ENCODE measurements around the gene CCT4.
A peak's percentile ranks its signal among the peaks of the same experiment; 100 is the strongest.
"Not testable (repeated sequence)": the region's sequence is repeated elsewhere in the genome, so short reads cannot be mapped to it uniquely, and the experiment has no call there.

The CCT4 gene

DNA sequence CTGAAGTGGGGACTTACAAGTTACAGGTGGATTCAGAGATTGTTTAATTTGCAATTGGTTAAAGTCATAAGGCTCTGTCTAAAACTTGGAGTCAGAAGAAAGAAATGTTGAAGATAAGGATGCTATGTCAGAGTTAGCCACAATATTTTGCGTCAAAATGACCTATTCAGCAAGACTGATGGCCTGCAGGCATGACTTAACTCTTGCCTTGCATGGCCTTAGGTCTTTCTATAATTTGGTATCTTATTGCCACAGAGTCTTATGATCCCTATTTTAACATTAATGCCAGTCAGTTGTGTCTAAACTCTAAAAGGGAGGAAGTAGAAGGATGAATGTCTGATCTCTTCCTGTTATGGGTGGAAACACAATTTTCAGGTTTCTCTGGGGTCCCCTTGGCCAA is 11.8 kb upstream of the CCT4 start:
- no peak for ATAC-seq (ENCODE audit: low read depth)
- TF ChIP-seq, protein P1, sequence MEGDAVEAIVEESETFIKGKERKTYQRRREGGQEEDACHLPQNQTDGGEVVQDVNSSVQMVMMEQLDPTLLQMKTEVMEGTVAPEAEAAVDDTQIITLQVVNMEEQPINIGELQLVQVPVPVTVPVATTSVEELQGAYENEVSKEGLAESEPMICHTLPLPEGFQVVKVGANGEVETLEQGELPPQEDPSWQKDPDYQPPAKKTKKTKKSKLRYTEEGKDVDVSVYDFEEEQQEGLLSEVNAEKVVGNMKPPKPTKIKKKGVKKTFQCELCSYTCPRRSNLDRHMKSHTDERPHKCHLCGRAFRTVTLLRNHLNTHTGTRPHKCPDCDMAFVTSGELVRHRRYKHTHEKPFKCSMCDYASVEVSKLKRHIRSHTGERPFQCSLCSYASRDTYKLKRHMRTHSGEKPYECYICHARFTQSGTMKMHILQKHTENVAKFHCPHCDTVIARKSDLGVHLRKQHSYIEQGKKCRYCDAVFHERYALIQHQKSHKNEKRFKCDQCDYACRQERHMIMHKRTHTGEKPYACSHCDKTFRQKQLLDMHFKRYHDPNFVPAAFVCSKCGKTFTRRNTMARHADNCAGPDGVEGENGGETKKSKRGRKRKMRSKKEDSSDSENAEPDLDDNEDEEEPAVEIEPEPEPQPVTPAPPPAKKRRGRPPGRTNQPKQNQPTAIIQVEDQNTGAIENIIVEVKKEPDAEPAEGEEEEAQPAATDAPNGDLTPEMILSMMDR (IDR thresholded peaks at IDR 0.05; ENCODE audit: poor library complexity, severe bottlenecking), result no peak
- Histone ChIP-seq H3K27ac (ENCODE audit: poor library complexity, severe bottlenecking) (no peak overlapping the region), H3K27me3 (ENCODE audit: insufficient read depth, poor library complexity, severe bottlenecking) (no peaks in the 10 kb centered on the region), H3K9me3 (ENCODE audit: severe bottlenecking) (no peaks in the 10 kb centered on the region), H3K4me1 (ENCODE audit: insufficient read depth, poor library complexity, severe bottlenecking) (no peaks in the 10 kb centered on the region), H3K36me3 (ENCODE audit: low read depth) (no peaks in the 10 kb centered on the region), H3K4me3 (ENCODE audit: severe bottlenecking) (no peak overlapping the region)
- DNase-seq (ENCODE audit: low spot score), result no peak

DNA sequence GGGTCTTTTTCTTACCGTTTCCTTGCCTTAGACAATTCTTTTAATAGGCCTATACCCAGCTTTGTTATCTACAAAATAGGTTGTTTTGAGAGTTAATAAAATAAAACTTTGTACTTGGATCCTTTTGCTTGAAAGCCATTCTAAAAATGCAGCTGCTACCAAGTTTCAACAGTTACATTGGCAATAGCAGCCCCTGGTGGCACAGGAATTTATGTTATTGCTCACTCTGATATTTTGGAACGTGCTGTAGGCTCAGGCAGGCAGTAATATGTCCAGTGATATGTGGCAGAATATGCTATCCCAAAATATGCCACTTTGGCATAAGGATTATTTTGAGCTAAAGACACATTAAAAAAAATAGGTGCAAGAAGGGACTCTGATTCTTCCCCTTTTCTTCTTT is 10.4 kb upstream of the CCT4 start:
- Histone ChIP-seq H3K36me3 (ENCODE audit: low read depth) (no peaks in the 10 kb centered on the region), H3K4me3 (ENCODE audit: severe bottlenecking) (no peak overlapping the region), H3K27ac (ENCODE audit: poor library complexity, severe bottlenecking) (no peak overlapping the region), H3K27me3 (ENCODE audit: insufficient read depth, poor library complexity, severe bottlenecking) (no peaks in the 10 kb centered on the region), H3K4me1 (ENCODE audit: insufficient read depth, poor library complexity, severe bottlenecking) (no peaks in the 10 kb centered on the region), H3K9me3 (ENCODE audit: severe bottlenecking) (no peaks in the 10 kb centered on the region)
- TF ChIP-seq, protein P1 (IDR thresholded peaks at IDR 0.05; ENCODE audit: poor library complexity, severe bottlenecking), result peak; percentile 63
- no peak for DNase-seq (ENCODE audit: low spot score)
- peak; percentile 42; the same call in 1 of the 3 replicates for ATAC-seq (ENCODE audit: low read depth)

DNA sequence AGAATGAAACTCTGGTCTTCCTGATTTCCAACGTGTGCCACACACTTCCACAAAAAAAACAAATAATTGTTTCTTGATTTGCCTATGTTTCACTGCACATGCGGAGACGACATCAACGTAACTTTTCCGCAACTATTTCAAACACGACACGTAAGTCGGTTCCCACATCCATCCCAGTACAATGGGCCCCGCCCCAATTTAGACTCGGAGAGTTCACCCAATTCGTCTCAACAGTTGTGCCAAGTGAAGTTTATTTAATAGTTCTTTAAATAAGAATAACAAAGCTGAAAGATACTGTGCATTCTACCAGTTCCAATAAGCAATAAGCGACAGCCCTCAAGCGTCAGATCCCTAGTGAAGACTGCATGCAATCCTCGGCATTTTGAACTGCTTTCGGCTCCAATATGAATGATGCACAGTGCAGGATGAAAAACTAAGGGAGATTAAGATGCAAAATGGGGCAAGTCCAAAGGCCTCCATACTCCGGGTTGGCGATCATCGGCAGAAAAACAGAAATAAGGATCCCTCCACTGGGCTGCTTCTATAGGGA is 664 bp downstream of the CCT4 start:
- Histone ChIP-seq H3K9me3 (ENCODE audit: severe bottlenecking) (no peaks in the 10 kb centered on the region), H3K27me3 (ENCODE audit: insufficient read depth, poor library complexity, severe bottlenecking) (no peaks in the 10 kb centered on the region), H3K36me3 (ENCODE audit: low read depth) (peaks cover 49% of the 10 kb centered on the region), H3K27ac (ENCODE audit: poor library complexity, severe bottlenecking) (peak overlapping the region; percentile 78), H3K4me1 (ENCODE audit: insufficient read depth, poor library complexity, severe bottlenecking) (no peaks in the 10 kb centered on the region), H3K4me3 (ENCODE audit: severe bottlenecking) (peak overlapping the region; percentile 76)
- no peak for DNase-seq (ENCODE audit: low spot score)
- ATAC-seq (ENCODE audit: low read depth), result peak; percentile 25
- TF ChIP-seq, protein P1 (IDR thresholded peaks at IDR 0.05; ENCODE audit: poor library complexity, severe bottlenecking), result no peak

DNA sequence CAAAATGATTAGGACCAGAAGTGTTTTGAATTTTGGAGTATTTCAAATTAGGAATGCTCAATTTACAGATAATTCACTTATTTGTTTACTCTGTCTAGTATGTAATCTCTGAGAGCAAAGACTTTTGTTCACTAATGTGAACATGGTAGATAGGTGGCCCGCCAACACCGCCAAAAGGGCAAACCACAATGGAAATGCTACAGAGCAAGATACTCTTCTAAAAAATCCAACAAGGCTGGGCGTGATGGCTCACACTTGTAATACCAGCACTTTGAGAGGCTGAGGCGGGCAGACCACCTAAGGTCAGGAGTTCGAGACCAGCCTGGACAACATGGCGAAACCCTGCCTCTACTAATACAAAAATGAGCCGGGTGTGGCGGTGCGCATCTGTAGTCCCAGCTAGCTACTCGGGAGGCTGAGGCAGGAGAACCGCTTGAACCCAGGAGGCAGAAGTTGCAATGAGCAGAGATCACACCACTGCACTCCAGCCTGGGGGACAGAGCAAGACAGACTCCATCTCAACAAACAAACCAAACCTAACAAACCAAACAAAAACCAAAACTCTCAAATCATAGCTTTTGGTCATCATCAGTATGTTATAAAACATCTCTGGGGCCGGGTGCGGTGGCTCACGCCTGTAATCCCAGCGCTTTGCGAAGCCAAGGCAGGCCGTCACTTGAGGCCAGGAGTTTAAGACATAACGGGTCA is 2.4 kb downstream of the CCT4 start:
- Histone ChIP-seq H3K4me3 (ENCODE audit: severe bottlenecking) (no peak overlapping the region), H3K4me1 (ENCODE audit: insufficient read depth, poor library complexity, severe bottlenecking) (no peaks in the 10 kb centered on the region), H3K9me3 (ENCODE audit: severe bottlenecking) (no peaks in the 10 kb centered on the region), H3K36me3 (ENCODE audit: low read depth) (peaks cover 66% of the 10 kb centered on the region), H3K27me3 (ENCODE audit: insufficient read depth, poor library complexity, severe bottlenecking) (no peaks in the 10 kb centered on the region), H3K27ac (ENCODE audit: poor library complexity, severe bottlenecking) (no peak overlapping the region)
- TF ChIP-seq, protein P1 (IDR thresholded peaks at IDR 0.05; ENCODE audit: poor library complexity, severe bottlenecking), result no peak
- no peak for ATAC-seq (ENCODE audit: low read depth)
- DNase-seq (ENCODE audit: low spot score), result no peak

DNA sequence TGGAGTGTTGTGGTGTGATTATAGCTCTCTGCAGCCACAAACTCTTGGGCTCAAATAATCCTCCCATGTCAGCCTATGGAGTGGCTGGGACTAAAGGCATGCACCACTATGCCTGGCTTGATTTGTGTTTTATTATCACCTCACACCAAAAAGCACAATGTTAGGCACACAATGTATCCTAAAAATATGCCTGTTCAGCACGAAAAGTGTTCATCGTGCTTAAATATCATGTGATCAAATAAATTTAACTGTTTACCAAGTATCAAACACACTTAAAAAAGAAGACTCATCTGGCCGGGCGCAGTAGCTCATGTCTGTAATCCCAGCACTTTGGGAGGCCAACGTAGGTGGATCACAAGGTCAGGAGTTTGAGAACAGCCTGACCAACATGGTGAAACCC is 5.6 kb downstream of the CCT4 start:
- Histone ChIP-seq H3K36me3 (ENCODE audit: low read depth) (peaks cover 98% of the 10 kb centered on the region), H3K27me3 (ENCODE audit: insufficient read depth, poor library complexity, severe bottlenecking) (no peaks in the 10 kb centered on the region), H3K27ac (ENCODE audit: poor library complexity, severe bottlenecking) (no peak overlapping the region), H3K4me3 (ENCODE audit: severe bottlenecking) (no peak overlapping the region), H3K9me3 (ENCODE audit: severe bottlenecking) (no peaks in the 10 kb centered on the region), H3K4me1 (ENCODE audit: insufficient read depth, poor library complexity, severe bottlenecking) (peaks cover 24% of the 10 kb centered on the region)
- DNase-seq (ENCODE audit: low spot score) (no peak), ATAC-seq (ENCODE audit: low read depth) (no peak)
- TF ChIP-seq, protein P1 (IDR thresholded peaks at IDR 0.05; ENCODE audit: poor library complexity, severe bottlenecking), result no peak

DNA sequence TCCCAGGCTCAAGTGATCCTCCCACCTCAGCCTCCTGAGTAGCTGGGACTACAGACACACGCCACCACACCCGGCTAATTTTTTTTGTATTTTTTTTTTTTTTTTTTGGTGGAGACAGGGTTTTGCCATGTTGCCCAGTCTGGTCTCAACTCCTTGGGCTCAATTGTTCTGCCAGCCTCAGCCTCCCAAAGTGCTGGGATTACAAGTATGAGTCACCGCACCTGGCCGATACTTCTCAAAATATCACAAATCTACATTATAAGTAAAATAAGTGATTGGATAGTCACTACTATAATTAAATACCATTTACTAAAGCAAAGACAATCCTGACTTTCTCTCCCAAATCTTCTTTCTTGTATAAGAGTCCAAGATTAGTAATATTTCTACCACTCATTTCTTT is 9.1 kb downstream of the CCT4 start:
- not testable (repeated sequence) for H3K4me3 ChIP-seq (ENCODE audit: severe bottlenecking); H3K9me3 ChIP-seq (ENCODE audit: severe bottlenecking); H3K27me3 ChIP-seq (ENCODE audit: insufficient read depth, poor library complexity, severe bottlenecking); ATAC-seq (ENCODE audit: low read depth); DNase-seq (ENCODE audit: low spot score)
- Histone ChIP-seq H3K4me1 (ENCODE audit: insufficient read depth, poor library complexity, severe bottlenecking) (peaks cover 24% of the 10 kb centered on the region), H3K27ac (ENCODE audit: poor library complexity, severe bottlenecking) (peak overlapping the region; percentile 13), H3K36me3 (ENCODE audit: low read depth) (peaks cover 98% of the 10 kb centered on the region)
